Keratinocyte (primary cell): ENCODE data around the gene DHX35. TPM values are rescaled to one million over a fixed set of nuclear protein-coding genes. Genes with fewer than 3 reads are reported as not detected.

Experiments
- DNase-seq: peaks from one replicate; pipeline ENCODE4 v3.0.0-alpha.2; 2011; ENCODE audit warnings: low read depth, missing footprints, low spot score
- FAIRE-seq: peaks from 2 replicates; lab custom pipeline; 2011; peaks lifted over from hg19 to GRCh38; lab: Jason Lieb, UNC
- H2AFZ ChIP-seq: 2 replicates; pipeline ENCODE4 v1.6.0; 2012; ENCODE audit warnings: low read length, control low read depth, inconsistent platforms; ENCODE audit not compliant: control insufficient read depth
- H3K27ac ChIP-seq: 2 replicates; pipeline ENCODE4 v1.5.1; 2011; ENCODE audit warnings: low read length; ENCODE audit not compliant: control insufficient read depth, insufficient read depth
- H3K27me3 ChIP-seq: 3 replicates; pipeline ENCODE4 v1.6.0; 2011; ENCODE audit warnings: low read length; ENCODE audit not compliant: control insufficient read depth, insufficient read depth; ENCODE audit errors: extremely low read depth
- H3K36me3 ChIP-seq, 2 experiments: 2 replicates in 1 of 2; 3 replicates in 1 of 2; pipeline ENCODE4 v1.5.1; 2011; ENCODE audit warnings: low read length in 2 of 2, mild to moderate bottlenecking in 1 of 2; ENCODE audit not compliant: control insufficient read depth in 2 of 2, insufficient read depth in 2 of 2; ENCODE audit errors: extremely low read depth in 1 of 2
- H3K4me1 ChIP-seq: 3 replicates; pipeline ENCODE4 v1.5.1; 2011; ENCODE audit warnings: low read length; ENCODE audit not compliant: control insufficient read depth, insufficient read depth; ENCODE audit errors: extremely low read depth
- H3K4me2 ChIP-seq: 3 replicates; pipeline ENCODE4 v1.6.0; 2011; ENCODE audit warnings: low read depth, low read length; ENCODE audit not compliant: control insufficient read depth, insufficient read depth; ENCODE audit errors: extremely low read depth
- H3K4me3 ChIP-seq, 3 experiments: fragments of 200-600 bp in 1 of 3; sonication (generic) in 1 of 3; 2 replicates in 2 of 3; 3 replicates in 1 of 3; pipeline ENCODE4 v1.5.1; 2011 to 2016; ENCODE audit warnings: low read length in 3 of 3, mild to moderate bottlenecking in 3 of 3, control low read depth in 2 of 3, inconsistent platforms in 1 of 3, low read depth in 1 of 3, mixed read lengths in 1 of 3, mixed run types in 1 of 3, moderate library complexity in 1 of 3; ENCODE audit not compliant: control insufficient read depth in 2 of 3, insufficient read depth in 2 of 3; ENCODE audit errors: extremely low read depth in 1 of 3
- H3K79me2 ChIP-seq: 2 replicates; pipeline ENCODE4 v1.6.0; 2012; ENCODE audit warnings: low read length; ENCODE audit not compliant: control insufficient read depth, insufficient read depth
- H3K9ac ChIP-seq: 3 replicates; pipeline ENCODE4 v1.6.0; 2011; ENCODE audit warnings: low read length; ENCODE audit not compliant: control insufficient read depth, insufficient read depth; ENCODE audit errors: extremely low read depth
- H3K9me1 ChIP-seq: 3 replicates; pipeline ENCODE4 v1.6.0; 2011; ENCODE audit warnings: low read length; ENCODE audit not compliant: control insufficient read depth, insufficient read depth; ENCODE audit errors: extremely low read depth
- H3K9me3 ChIP-seq: 2 replicates; pipeline ENCODE4 v1.5.1; 2012; ENCODE audit warnings: low read depth, low read length; ENCODE audit not compliant: control insufficient read depth
- H4K20me1 ChIP-seq: 3 replicates; pipeline ENCODE4 v1.6.0; 2011; ENCODE audit warnings: low read length; ENCODE audit not compliant: control insufficient read depth, insufficient read depth; ENCODE audit errors: extremely low read depth
- EZH2 ChIP-seq: IDR thresholded peaks from one replicate; pipeline ENCODE4 v1.6.1; 2012; ENCODE audit warnings: inconsistent platforms, mild to moderate bottlenecking, low read length, moderate library complexity
- dilution Hi-C: fragments of 300-500 bp; cut with MboI; formaldehyde crosslinking; loops from one replicate; pipeline ENCODE4 v1.7.0; 2020; ENCODE audit warnings: low sequenced_read_pairs; ENCODE audit not compliant: extremely low pct_ligation_motif_present
- polyA plus RNA-seq, 5 experiments: library from polyadenylated mRNA; depleted of rRNA in 3 of 5; stranded (reverse) in 3 of 5; stranded (forward) in 1 of 5; unstranded in 1 of 5; fragments of >200 nt; gene quantifications; 1 replicate in 1 of 5; 2 replicates in 3 of 5; 3 replicates in 1 of 5; pipeline versions ENCODE4 v1.2.1 to v1.2.3, GENCODE V29; 2011 to 2012; ENCODE audit warnings: missing spikeins in 2 of 5, low read depth in 1 of 5, low replicate concordance in 1 of 5
- TF ChIP-seq, protein P1 (sequence below), 3 experiments: IDR thresholded peaks in 1 of 3; conservative IDR thresholded peaks in 1 of 3; optimal IDR thresholded peaks in 1 of 3; 2 replicates in 2 of 3; 3 replicates in 1 of 3; pipeline versions ENCODE3 to v1.5.1; 2011; ENCODE audit warnings: low read length in 3 of 3, mild to moderate bottlenecking in 3 of 3, moderate library complexity in 2 of 3, control low read depth in 1 of 3, inconsistent platforms in 1 of 3; ENCODE audit not compliant: insufficient read depth in 2 of 3; ENCODE audit errors: extremely low read depth in 1 of 3

DHX35 gene
- polyA plus RNA-seq, 1 donor (not counting 4 experiments of a cell fraction or from before 2014, with no cell fraction given) = 9.8 TPM

- TF ChIP-seq EZH2 = no peak
- TF ChIP-seq, protein P1, sequence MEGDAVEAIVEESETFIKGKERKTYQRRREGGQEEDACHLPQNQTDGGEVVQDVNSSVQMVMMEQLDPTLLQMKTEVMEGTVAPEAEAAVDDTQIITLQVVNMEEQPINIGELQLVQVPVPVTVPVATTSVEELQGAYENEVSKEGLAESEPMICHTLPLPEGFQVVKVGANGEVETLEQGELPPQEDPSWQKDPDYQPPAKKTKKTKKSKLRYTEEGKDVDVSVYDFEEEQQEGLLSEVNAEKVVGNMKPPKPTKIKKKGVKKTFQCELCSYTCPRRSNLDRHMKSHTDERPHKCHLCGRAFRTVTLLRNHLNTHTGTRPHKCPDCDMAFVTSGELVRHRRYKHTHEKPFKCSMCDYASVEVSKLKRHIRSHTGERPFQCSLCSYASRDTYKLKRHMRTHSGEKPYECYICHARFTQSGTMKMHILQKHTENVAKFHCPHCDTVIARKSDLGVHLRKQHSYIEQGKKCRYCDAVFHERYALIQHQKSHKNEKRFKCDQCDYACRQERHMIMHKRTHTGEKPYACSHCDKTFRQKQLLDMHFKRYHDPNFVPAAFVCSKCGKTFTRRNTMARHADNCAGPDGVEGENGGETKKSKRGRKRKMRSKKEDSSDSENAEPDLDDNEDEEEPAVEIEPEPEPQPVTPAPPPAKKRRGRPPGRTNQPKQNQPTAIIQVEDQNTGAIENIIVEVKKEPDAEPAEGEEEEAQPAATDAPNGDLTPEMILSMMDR (optimal IDR thresholded peaks at IDR 0.05 in 1 of 3, IDR thresholded peaks at IDR 0.05 in 1 of 3, conservative IDR thresholded peaks at IDR 0.05 in 1 of 3; ENCODE audit: extremely low read depth in 1 of 3, insufficient read depth in 2 of 3, low read length in 3 of 3) = no peak
- no peak overlapping the region for H3K4me2 ChIP-seq
- DNase-seq = no peak
- peaks cover 2% of the 10 kb centered on the region for H3K9me1 ChIP-seq
- no peak overlapping the region for H3K27ac ChIP-seq
- no peaks in the 10 kb centered on the region for H3K9me3 ChIP-seq
- dilution Hi-C loops = no loop called here
- no peak for FAIRE-seq
- peaks cover 10 to 42% of the 10 kb centered on the region in 2 experiments for H3K36me3 ChIP-seq
- H3K79me2 ChIP-seq = no peaks in the 10 kb centered on the region
- no peaks in the 10 kb centered on the region for H3K27me3 ChIP-seq
- H3K4me1 ChIP-seq = peaks cover 10% of the 10 kb centered on the region
- H4K20me1 ChIP-seq = no peaks in the 10 kb centered on the region
- H3K9ac ChIP-seq = no peak overlapping the region
- H3K4me3 ChIP-seq = no peak overlapping the region
- no peak overlapping the region for H2AFZ ChIP-seq
Observed at GRCh38 chr20:39038047-39038446, 75.9 kb downstream of the DHX35 start.

DNA sequence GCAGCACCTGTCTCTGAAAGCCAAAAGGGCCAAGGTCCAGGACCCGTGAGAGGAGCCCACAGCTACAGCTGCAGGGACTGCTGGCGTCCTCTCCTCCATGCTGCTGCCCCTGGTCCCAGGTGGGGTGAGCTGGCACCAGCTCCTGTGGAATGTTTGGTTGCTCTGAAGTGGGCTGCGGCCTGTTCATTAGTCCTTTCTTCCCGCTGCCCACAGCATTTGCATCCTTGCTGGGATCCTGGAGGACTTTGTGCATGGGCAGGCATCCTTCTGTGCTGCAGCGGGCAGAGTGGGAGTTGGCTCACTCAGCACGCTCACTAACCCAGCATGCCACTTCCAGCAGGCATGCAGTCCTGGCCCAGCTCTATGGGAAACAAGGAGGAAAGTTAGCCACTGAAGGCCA is 76.4 kb downstream of the DHX35 start:
- H3K4me2 ChIP-seq = no peak overlapping the region
- H2AFZ ChIP-seq = no peak overlapping the region
- TF ChIP-seq, protein P1 (optimal IDR thresholded peaks at IDR 0.05 in 1 of 3, IDR thresholded peaks at IDR 0.05 in 1 of 3, conservative IDR thresholded peaks at IDR 0.05 in 1 of 3; ENCODE audit: extremely low read depth in 1 of 3, insufficient read depth in 2 of 3, low read length in 3 of 3) = no peak
- TF ChIP-seq EZH2 = no peak
- H3K27me3 ChIP-seq = no peaks in the 10 kb centered on the region
- DNase-seq = no peak
- no peaks in the 10 kb centered on the region for H3K9me3 ChIP-seq
- H3K9ac ChIP-seq = no peak overlapping the region
- FAIRE-seq = no peak
- H3K79me2 ChIP-seq = no peaks in the 10 kb centered on the region
- no peaks in the 10 kb centered on the region for H4K20me1 ChIP-seq
- peaks cover 12% of the 10 kb centered on the region for H3K4me1 ChIP-seq
- no peak overlapping the region for H3K4me3 ChIP-seq
- H3K36me3 ChIP-seq = peaks cover 10 to 42% of the 10 kb centered on the region in 2 experiments
- dilution Hi-C loops = no loop called here
- no peak overlapping the region for H3K27ac ChIP-seq
- H3K9me1 ChIP-seq = peaks cover 2% of the 10 kb centered on the region
